Amygdala (tissue), 56 donors: ENCODE data around the gene KCNK2.

Source experiments
- DNase-seq, 56 donors: peaks; one replicate each; lab custom pipeline; 2025; lab: John Stamatoyannopoulos, UW

Gene KCNK2

GRCh38 chr1:215250913-215251312 is 168.4 kb downstream of the KCNK2 start:
- no peak for DNase-seq

- no peak for DNase-seq
These were observed 168.9 kb downstream of the KCNK2 start for GRCh38 chr1:215251428-215251827.

- no peak for DNase-seq
These were observed 169.6 kb downstream of the KCNK2 start for GRCh38 chr1:215252164-215252563.

GRCh38 chr1:215256936-215257679 is 174.6 kb downstream of the KCNK2 start:
- no peak for DNase-seq

- DNase-seq: no peak
These were observed 178.2 kb downstream of the KCNK2 start for GRCh38 chr1:215260711-215261110.

GRCh38 chr1:215262106-215262505 is 179.6 kb downstream of the KCNK2 start:
- DNase-seq: no peak

- DNase-seq: no peak
These were observed 181.1 kb downstream of the KCNK2 start for GRCh38 chr1:215263636-215264035.

- no peak for DNase-seq
These were observed 182.1 kb downstream of the KCNK2 start for GRCh38 chr1:215264649-215265048.

- no peak for DNase-seq
These were observed 185.0 kb downstream of the KCNK2 start for GRCh38 chr1:215267495-215267894.

- DNase-seq: no peak
These were observed 187.4 kb downstream of the KCNK2 start for GRCh38 chr1:215269955-215270354.

- DNase-seq: no peak
These were observed 191.4 kb downstream of the KCNK2 start for GRCh38 chr1:215273838-215274516.

- no peak for DNase-seq
These were observed 194.0 kb downstream of the KCNK2 start for GRCh38 chr1:215276582-215276981.

- DNase-seq: no peak
These were observed 195.0 kb downstream of the KCNK2 start for GRCh38 chr1:215277532-215277931.

GRCh38 chr1:215279682-215280081 is 197.1 kb downstream of the KCNK2 start:
- no peak for DNase-seq

GRCh38 chr1:215282557-215282956 is 200.0 kb downstream of the KCNK2 start:
- DNase-seq: no peak

- no peak for DNase-seq
These were observed 202.7 kb downstream of the KCNK2 start for GRCh38 chr1:215285013-215285800.
